Measurements from ENCODE around the gene ZNF267.

DNA sequence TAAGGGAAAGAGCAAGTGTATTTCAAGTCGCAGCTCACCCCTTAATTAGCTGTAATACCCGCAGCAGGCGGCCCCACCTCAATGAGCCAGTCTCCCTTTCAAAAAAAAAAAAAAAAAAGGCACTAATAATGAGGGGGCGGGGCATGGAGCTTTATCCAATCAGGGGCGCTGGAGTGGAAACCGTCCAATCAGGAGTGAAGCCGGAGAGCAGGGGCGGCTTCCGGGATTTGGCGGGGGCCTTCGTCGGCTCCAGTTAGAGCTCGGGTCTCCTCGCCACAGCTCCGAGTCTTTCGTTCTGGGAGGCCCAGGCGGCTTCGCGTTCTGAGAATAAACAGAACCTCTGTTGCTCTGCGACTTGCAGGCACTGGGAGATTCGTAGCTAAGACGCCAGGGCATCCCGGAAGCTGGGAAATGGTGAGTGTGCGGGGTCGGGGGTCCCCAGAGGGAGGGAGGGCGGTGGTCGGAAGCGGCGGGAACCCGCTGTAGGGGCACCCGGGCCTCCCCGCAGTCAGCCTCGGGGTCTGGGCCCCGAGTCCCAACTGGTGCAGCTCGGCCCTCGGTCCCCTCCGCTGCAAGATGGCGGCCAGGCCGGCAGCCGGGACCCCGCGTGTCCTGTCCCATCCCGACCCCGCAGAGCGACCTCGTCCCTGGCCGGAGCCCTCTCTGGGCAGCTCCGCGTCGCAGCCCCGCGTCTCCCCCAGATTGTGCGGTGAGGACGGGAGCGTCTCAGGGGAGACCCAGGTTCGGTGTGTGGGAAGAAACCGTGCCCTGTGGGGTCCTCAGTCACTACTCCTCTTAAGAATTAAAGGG, at the start of gene ZNF267:
- TF ChIP-seq, protein P1, sequence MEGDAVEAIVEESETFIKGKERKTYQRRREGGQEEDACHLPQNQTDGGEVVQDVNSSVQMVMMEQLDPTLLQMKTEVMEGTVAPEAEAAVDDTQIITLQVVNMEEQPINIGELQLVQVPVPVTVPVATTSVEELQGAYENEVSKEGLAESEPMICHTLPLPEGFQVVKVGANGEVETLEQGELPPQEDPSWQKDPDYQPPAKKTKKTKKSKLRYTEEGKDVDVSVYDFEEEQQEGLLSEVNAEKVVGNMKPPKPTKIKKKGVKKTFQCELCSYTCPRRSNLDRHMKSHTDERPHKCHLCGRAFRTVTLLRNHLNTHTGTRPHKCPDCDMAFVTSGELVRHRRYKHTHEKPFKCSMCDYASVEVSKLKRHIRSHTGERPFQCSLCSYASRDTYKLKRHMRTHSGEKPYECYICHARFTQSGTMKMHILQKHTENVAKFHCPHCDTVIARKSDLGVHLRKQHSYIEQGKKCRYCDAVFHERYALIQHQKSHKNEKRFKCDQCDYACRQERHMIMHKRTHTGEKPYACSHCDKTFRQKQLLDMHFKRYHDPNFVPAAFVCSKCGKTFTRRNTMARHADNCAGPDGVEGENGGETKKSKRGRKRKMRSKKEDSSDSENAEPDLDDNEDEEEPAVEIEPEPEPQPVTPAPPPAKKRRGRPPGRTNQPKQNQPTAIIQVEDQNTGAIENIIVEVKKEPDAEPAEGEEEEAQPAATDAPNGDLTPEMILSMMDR (IDR thresholded peaks at IDR 0.05): no peak
- peak in 2 of 3 donors; percentile 44 to 65 for TF ChIP-seq POLR2AphosphoS5 (IDR thresholded peaks at IDR 0.05)
